Measurements from ENCODE around the gene PTH1R.

PTH1R gene

DNA sequence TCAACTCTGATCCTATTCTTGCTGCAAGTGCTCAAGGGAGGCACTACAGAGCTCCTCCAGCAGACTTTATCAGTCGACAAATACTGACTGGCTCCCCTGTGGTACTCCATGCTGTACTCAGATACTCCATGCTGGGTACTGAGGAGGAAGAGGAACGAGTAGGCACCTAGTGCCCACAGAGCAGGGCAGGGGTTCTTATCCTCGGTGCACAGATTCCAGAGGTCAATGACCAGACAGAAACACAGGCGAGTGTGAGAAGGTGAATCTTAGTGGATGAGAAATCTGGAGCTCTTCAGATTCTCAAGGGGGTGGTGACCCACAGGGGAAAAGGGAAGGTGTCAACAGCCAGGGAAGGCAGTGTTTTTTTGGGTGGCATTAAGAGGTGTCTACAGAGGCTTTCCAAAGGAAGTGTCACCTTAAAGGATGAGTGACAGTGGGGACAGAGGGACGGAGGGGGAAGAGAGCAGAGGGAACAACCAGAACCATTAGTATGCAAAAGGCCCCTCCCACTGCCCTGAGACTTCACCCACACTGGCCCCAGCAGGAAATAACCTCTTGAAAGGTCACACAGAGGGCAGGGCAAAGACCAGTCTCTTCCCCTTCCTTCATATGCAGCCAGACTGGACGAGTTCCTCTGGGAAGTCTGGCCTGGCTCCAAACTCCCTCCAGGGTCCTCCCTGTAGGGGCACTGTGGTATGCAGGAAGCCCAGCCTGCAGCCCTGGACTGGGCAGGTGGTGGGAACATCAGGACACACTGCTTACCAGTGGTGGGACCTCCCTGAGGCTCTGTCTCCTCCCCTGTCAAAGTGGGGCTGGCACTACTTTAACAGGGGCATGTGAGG lies 71.5 kb downstream of the PTH1R start:
- H3K9me3 Mint-ChIP-seq (ENCODE audit: low read depth): no peaks in the 10 kb centered on the region
- peak overlapping the region; percentile 86 for H3K27ac Mint-ChIP-seq
- H3K27me3 Mint-ChIP-seq: no peaks in the 10 kb centered on the region
- H3K36me3 Mint-ChIP-seq: peaks cover 7% of the 10 kb centered on the region
- peak overlapping the region; percentile 80 for H3K4me3 Mint-ChIP-seq
- H3K4me1 Mint-ChIP-seq (ENCODE audit: low read depth): peaks cover 84% of the 10 kb centered on the region

DNA sequence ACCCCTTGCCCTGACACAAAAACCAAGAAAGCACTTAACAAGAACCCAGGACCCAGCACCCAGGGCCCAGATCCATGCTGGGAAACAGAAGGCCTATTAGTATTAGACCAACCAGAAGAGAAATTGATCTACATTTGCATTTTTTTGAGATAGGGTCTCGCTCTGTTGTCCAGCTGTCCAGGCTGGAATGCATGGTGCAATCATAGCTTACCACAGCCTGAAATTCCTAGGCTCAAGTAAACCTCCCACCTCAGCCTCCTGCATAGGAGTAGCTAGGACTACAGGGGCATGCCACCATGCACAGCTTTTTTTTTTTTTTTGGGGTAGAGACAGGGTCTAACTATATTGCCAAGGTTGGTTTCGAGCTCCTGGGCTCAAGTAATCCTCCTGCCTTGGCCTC lies 72.7 kb downstream of the PTH1R start:
- peaks cover 88% of the 10 kb centered on the region for H3K4me1 Mint-ChIP-seq (ENCODE audit: low read depth)
- H3K36me3 Mint-ChIP-seq: peaks cover 7% of the 10 kb centered on the region
- H3K9me3 Mint-ChIP-seq (ENCODE audit: low read depth): no peaks in the 10 kb centered on the region
- no peak overlapping the region for H3K4me3 Mint-ChIP-seq
- peak overlapping the region; percentile 50 for H3K27ac Mint-ChIP-seq
- H3K27me3 Mint-ChIP-seq: no peaks in the 10 kb centered on the region

DNA sequence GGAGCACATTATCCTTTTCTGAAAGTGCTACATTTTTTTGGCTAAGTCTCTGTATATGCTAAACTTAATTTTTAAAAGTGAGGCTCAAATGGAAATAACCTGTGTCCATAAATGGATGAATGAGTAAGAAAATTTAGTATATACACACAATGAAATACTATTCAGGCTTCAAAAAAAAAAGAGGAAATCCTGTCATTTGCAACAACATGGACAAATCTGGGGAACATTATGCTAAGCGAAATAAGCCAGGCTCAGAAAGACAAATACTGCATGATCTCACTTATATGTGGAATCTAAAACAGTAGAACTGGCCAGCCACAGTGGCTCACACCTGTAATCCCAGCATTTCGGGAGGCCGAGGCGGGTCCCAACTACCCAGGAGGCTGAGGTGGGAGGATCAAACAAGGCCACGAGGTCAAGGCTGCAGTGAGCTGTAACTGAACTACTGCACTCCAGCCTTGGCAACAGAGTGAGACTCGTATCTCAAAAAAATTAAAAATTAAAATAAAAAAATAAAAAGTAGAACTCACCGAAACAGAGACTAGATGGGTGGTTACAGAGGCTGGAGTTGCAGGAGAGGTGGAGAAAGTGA lies 73.2 kb downstream of the PTH1R start:
- peaks cover 7% of the 10 kb centered on the region for H3K36me3 Mint-ChIP-seq
- H3K9me3 Mint-ChIP-seq (ENCODE audit: low read depth): no peaks in the 10 kb centered on the region
- H3K4me3 Mint-ChIP-seq: no peak overlapping the region
- H3K27ac Mint-ChIP-seq: peak overlapping the region; percentile 41
- H3K27me3 Mint-ChIP-seq: no peaks in the 10 kb centered on the region
- peaks cover 88% of the 10 kb centered on the region for H3K4me1 Mint-ChIP-seq (ENCODE audit: low read depth)

DNA sequence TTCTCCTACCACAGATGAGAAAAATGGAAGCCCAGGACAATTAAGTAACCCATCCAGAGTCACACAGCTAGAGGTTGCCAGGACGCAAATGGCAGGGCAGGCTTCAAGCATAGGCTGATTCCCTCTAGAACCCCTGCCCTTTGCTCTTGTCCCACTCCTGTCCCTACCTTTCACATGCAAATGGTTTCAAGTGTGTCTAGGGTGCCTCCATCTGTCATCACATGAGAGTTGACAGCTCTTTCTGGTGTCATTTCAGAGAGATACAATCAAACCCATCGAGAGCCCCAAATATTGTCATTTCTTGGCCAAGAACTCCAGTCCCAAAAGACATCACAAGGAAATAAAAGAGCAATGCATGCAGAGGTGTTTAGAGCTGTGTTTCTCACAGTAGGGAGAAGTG lies 75.3 kb downstream of the PTH1R start:
- no peaks in the 10 kb centered on the region for H3K27me3 Mint-ChIP-seq
- peaks cover 3% of the 10 kb centered on the region for H3K36me3 Mint-ChIP-seq
- no peaks in the 10 kb centered on the region for H3K9me3 Mint-ChIP-seq (ENCODE audit: low read depth)
- peak overlapping the region; percentile 88 for H3K27ac Mint-ChIP-seq
- peaks cover 84% of the 10 kb centered on the region for H3K4me1 Mint-ChIP-seq (ENCODE audit: low read depth)
- peak overlapping the region; percentile 75 for H3K4me3 Mint-ChIP-seq

Measured in activated naive CD8-positive, alpha-beta T cell (primary cell).